Stomach smooth muscle (tissue), 2 donors: Measurements from ENCODE around the gene MPZL3.
A peak's percentile ranks its signal among the peaks of the same experiment; 100 is the strongest.

Experiments used
- H3K27ac ChIP-seq: one replicate; pipeline ENCODE4 v1.7.0; 2013; ENCODE audit warnings: mild to moderate bottlenecking, low read length, inconsistent platforms
- H3K27me3 ChIP-seq, 2 donors: one replicate each; pipeline ENCODE4 v1.7.0; 2013; ENCODE audit warnings: low read length in 2 of 2; ENCODE audit not compliant: insufficient read depth in 2 of 2, control insufficient read depth in 1 of 2
- H3K36me3 ChIP-seq, 2 donors: one replicate each; pipeline ENCODE4 v1.7.0; 2013; ENCODE audit warnings: low read length in 2 of 2; ENCODE audit not compliant: control insufficient read depth in 2 of 2, insufficient read depth in 2 of 2
- H3K4me1 ChIP-seq: one replicate; pipeline ENCODE4 v1.7.0; 2013; ENCODE audit warnings: low read length; ENCODE audit not compliant: control insufficient read depth, insufficient read depth
- H3K4me3 ChIP-seq, 2 donors: one replicate each; pipeline ENCODE4 v1.7.0; 2013; ENCODE audit warnings: low read length in 2 of 2
- H3K9ac ChIP-seq, 2 donors: one replicate each; pipeline ENCODE4 v1.7.0; 2013; ENCODE audit warnings: low read length in 2 of 2, mild to moderate bottlenecking in 1 of 2
- H3K9me3 ChIP-seq, 2 donors: one replicate each; pipeline ENCODE4 v1.7.0; 2013; ENCODE audit warnings: low read length in 2 of 2; ENCODE audit not compliant: control insufficient read depth in 2 of 2
- donor health status: healthy.
- donor health status: Pancreatic carcinoma.

The MPZL3 gene

DNA sequence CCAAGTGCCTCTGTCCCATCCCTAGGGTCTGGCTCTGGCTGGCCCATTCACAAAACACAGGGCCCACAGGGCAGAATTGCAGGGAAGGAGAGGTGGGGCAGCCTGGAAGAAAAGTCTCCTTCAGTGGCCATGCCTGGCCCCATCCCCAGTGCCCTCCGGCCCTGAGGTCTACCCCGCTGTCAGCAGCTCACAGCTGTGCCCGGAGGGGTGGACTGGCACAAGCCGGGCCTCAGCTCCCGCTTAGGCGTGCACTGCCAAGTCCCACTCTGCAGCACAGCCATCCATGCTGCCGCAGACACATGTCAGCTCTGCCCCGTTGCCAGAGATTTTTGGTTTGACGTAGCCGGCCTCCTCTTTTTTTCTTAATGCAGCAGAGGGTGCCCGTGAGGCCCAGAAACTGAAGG is 71.9 kb downstream of the MPZL3 start:
- Histone ChIP-seq H3K27me3 (no peaks in the 10 kb centered on the region), H3K4me1 (peaks cover 16% of the 10 kb centered on the region), H3K9ac (peak overlapping the region; percentile 60 to 62), H3K4me3 (peak overlapping the region; percentile 15 to 65), H3K36me3 (no peaks in the 10 kb centered on the region), H3K9me3 (no peaks in the 10 kb centered on the region), H3K27ac (no peak overlapping the region)

DNA sequence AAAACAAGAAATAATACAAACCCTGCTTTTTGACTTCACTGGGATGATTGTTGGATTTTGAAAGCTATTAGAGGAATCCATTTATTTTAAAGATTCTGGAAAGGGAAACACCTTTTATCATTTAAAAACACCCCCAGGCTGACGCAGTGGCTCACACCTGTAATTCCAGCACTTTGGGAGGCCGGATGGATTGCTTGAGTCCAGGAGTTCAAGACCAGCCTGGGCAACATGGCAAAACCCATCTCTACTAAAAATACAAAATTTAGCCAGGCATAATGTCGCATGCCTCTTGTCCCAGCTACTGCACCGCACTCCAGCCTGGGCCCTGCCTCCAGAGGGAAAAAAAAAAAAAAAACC is 75.4 kb downstream of the MPZL3 start:
- Histone ChIP-seq H3K36me3 (no peaks in the 10 kb centered on the region), H3K27me3 (no peaks in the 10 kb centered on the region), H3K4me3 (no peak overlapping the region), H3K4me1 (peaks cover 25% of the 10 kb centered on the region), H3K9me3 (no peaks in the 10 kb centered on the region), H3K9ac (no peak overlapping the region), H3K27ac (no peak overlapping the region)
